Memory B cell (primary cell): ENCODE data around the gene MIAT.

Experiments used
- ATAC-seq: fragments of 150-1000 bp; cut with Tn5 transposase; 2 replicates; pipeline ENCODE4 v1.10.0; 2021; ENCODE audit warnings: low read depth, mild to moderate bottlenecking, moderate library complexity
- DNase-seq, 2 donors: peaks; one replicate each; pipeline ENCODE4 v3.0.0; 2022; ENCODE audit warnings: low spot score in 2 of 2
- H3K27ac Mint-ChIP-seq: one replicate; pipeline ENCODE4 v1.8.0; 2022; ENCODE audit warnings: mild to moderate bottlenecking, moderate library complexity, mixed read lengths
- H3K27me3 Mint-ChIP-seq: one replicate; pipeline ENCODE4 v1.8.0; 2022; ENCODE audit warnings: mixed read lengths
- H3K36me3 Mint-ChIP-seq: one replicate; pipeline ENCODE4 v1.8.0; 2022; ENCODE audit warnings: mild to moderate bottlenecking, mixed read lengths
- H3K4me1 Mint-ChIP-seq: one replicate; pipeline ENCODE4 v1.8.0; 2022; ENCODE audit warnings: mixed read lengths
- H3K4me3 Mint-ChIP-seq: one replicate; pipeline ENCODE4 v1.8.0; 2022; ENCODE audit warnings: mild to moderate bottlenecking, moderate library complexity, mixed read lengths
- H3K9me3 Mint-ChIP-seq: one replicate; pipeline ENCODE4 v1.8.0; 2022; ENCODE audit warnings: mixed read lengths

MIAT gene

DNA sequence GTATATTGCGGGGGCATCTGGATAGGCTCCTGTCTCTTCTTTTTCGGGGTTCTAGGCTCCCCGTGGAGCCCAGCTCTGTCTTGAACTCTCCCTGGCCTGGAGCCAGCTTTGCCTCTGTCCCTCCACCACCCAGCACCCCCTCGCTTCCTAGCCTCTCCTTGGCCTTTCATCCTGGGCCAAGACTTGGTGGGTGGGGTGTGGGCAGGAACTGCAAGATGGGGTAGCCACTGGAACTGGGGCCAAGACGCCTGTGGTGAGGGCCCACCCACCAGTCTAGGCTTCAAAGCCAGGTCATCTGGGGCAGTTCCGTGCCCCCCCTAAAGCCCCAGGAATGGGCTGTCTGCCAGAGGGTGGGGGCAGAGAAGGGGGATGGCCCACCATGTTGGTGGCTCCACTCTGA lies 37.9 kb upstream of the MIAT start:
- Mint-ChIP-seq H3K4me3 (no peak overlapping the region), H3K36me3 (no peaks in the 10 kb centered on the region), H3K27ac (no peak overlapping the region), H3K4me1 (peaks cover 19% of the 10 kb centered on the region), H3K9me3 (peaks cover 4% of the 10 kb centered on the region), H3K27me3 (peaks cover 7% of the 10 kb centered on the region)
- ATAC-seq = no peak
- no peak for DNase-seq

DNA sequence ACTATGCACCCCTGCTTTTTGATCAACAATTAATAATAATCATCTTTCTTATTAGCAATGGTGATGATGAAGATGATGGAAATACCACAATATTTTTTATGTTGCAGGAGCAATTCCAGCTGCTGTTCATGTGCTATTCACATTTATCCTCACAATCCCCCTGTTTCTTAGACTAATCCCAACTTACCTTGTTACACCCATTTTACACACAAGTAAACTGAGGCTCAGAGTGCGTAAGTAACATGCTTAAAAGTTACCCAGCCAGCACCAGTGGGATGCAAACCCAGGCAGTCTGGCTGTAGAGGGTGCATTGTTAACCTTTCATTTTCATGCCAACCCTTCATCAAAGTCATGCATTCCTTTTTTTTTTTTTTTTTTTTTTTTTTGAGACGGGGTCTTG lies 37.2 kb upstream of the MIAT start:
- no peak for ATAC-seq
- Mint-ChIP-seq H3K4me3 (no peak overlapping the region), H3K27ac (no peak overlapping the region)

DNA sequence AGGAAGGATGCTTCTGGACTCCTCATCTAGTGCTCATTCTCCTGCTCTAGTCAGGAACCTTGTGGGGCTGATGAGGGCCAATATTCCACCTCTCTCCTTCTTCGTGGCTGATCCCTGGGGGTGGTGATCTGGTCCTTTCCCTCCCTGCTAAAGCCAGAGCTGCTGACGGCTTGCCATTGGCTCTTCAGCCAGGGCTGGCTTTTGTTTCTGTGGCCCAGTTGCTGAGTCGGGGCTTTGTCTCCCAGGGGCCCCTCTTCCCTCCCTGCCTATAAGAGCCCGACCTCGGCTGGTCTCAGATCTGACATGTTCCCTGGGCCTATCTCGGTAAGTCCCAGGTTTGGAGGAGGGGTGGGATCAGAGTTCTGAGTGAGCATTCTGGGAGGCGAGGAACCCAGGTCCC lies 35.7 kb upstream of the MIAT start, which contains the start of gene CRYBA4:
CRYBA4 (plus strand) TSS at position 301 of the 400 bp plus-strand sequence. CDS start 634 bp downstream, outside the sequence.
- H3K9me3 Mint-ChIP-seq = peaks cover 4% of the 10 kb centered on the region
- peaks cover 7% of the 10 kb centered on the region for H3K27me3 Mint-ChIP-seq
- H3K36me3 Mint-ChIP-seq = no peaks in the 10 kb centered on the region
- ATAC-seq (no peak), DNase-seq (no peak)
- H3K4me3 Mint-ChIP-seq = no peak within 1 kb of the TSS
- H3K4me1 Mint-ChIP-seq = peaks cover 9% of the 10 kb centered on the region
- H3K27ac Mint-ChIP-seq = no peak within 1 kb of the TSS

More for the DNA sequence above, 37.2 kb upstream of the MIAT start:
- Mint-ChIP-seq H3K4me1 (peaks cover 18% of the 10 kb centered on the region), H3K36me3 (no peaks in the 10 kb centered on the region), H3K9me3 (peaks cover 4% of the 10 kb centered on the region), H3K27me3 (peaks cover 7% of the 10 kb centered on the region)
- no peak for DNase-seq

DNA sequence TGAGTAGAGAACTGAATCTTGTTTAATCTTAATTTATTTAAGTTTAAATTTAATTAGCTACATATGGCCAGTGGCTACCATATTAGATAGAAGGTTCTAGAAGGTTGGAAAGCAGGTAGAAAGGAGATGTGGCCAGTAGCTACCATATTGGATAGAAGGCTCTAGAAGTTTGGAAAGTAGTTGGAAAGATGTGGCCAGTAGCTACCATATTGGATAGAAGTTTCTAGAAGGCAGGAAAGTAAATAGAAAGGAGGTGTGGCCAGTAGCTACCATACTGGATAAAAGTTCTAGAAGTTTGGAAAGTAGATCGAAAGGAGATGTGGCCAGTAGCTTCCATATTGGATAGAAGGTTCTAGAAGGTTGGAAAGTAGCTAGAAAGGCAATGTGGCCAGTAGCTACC lies 33.4 kb upstream of the MIAT start:
- H3K4me1 Mint-ChIP-seq = peaks cover 4% of the 10 kb centered on the region
- H3K9me3 Mint-ChIP-seq = peaks cover 4% of the 10 kb centered on the region
- ATAC-seq (no peak), DNase-seq (no peak)
- no peak overlapping the region for H3K27ac Mint-ChIP-seq
- H3K27me3 Mint-ChIP-seq = peaks cover 6% of the 10 kb centered on the region
- no peak overlapping the region for H3K4me3 Mint-ChIP-seq
- H3K36me3 Mint-ChIP-seq = no peaks in the 10 kb centered on the region

DNA sequence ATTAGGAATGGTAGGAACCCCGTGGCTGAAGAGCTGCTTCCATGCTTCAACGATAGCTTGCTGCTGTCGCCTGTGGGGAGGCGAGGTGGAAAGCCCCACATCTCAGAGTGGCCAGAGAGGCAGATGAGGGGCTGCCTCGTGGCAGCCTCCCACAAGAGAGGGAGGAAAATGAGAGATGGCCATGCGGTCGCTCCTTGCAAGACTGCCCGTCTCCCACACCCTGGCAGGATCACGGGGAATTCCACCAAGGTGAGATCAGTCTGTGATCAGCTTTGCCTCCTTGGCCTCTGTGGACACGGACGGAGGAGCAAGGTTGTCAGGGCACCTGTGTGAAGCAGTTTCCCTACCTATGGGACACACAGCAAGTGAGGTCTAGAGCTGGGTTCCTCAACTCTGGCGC lies 32.6 kb upstream of the MIAT start:
- Mint-ChIP-seq H3K4me1 (peaks cover 4% of the 10 kb centered on the region), H3K36me3 (no peaks in the 10 kb centered on the region), H3K9me3 (peaks cover 4% of the 10 kb centered on the region), H3K4me3 (no peak overlapping the region), H3K27me3 (peaks cover 5% of the 10 kb centered on the region), H3K27ac (no peak overlapping the region)
- ATAC-seq = no peak
- no peak for DNase-seq

DNA sequence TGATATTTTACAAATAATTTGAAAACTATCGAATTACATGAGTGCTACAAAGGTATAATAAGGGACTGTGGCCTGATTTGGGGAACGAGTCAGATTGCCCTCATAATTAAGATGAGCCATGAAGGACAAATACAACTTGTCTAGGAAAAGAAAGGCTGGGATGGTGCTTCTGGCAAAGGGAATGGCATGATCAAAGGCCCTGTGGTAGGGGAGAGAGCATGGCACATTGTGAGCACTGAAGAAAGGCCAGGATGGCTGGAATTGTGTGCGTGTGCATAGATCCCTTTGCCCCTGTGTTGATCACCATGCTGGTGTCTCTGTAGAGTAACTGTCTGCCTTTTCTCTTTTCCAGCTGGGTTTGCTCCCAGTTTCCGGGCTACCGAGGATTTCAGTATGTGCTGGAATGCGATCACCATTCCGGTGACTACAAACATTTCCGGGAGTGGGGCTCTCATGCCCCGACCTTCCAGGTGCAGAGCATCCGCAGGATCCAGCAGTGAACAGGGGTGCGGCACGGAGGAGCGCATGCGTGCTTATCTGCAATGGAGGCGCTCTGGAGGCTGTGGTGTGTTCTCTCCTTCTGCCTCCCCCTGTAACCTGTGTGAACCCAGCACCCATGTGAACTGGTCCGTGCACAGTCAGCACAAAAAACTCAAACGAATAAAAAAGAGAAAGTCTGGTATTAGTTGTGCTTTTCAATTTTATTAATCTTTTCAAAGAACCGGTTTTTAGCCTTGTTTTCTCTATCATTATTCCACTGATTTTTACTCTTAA lies 27.2 kb upstream of the MIAT start:
- ATAC-seq (no peak), DNase-seq (no peak)
- no peaks in the 10 kb centered on the region for H3K36me3 Mint-ChIP-seq
- peaks cover 8% of the 10 kb centered on the region for H3K27me3 Mint-ChIP-seq
- H3K9me3 Mint-ChIP-seq = no peaks in the 10 kb centered on the region
- no peak overlapping the region for H3K27ac Mint-ChIP-seq
- peaks cover 4% of the 10 kb centered on the region for H3K4me1 Mint-ChIP-seq
- H3K4me3 Mint-ChIP-seq = no peak overlapping the region

DNA sequence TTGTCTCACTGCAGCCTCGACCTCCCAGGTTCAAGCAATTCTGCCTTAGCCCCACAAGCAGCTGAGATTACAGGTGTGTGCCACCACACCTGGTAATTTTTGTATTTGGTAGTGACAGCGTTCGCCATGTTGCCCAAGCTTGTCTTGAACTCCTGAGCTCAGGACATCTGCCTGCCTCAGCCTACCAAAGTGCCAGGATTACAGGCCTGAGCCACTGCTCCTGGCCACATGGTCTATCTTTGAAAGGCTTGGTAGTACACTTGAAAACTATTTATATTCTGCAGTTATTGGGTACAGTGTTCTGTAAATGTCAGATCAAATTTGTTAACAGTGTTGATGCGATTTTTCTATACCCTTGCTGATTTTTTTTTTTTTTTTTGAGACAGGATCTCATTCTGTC lies 26.1 kb upstream of the MIAT start:
- H3K4me3 Mint-ChIP-seq = no peak overlapping the region
- DNase-seq (no peak), ATAC-seq (no peak)
- peaks cover 4% of the 10 kb centered on the region for H3K4me1 Mint-ChIP-seq
- H3K27me3 Mint-ChIP-seq = peaks cover 8% of the 10 kb centered on the region
- no peaks in the 10 kb centered on the region for H3K9me3 Mint-ChIP-seq
- H3K36me3 Mint-ChIP-seq = no peaks in the 10 kb centered on the region
- H3K27ac Mint-ChIP-seq = no peak overlapping the region

DNA sequence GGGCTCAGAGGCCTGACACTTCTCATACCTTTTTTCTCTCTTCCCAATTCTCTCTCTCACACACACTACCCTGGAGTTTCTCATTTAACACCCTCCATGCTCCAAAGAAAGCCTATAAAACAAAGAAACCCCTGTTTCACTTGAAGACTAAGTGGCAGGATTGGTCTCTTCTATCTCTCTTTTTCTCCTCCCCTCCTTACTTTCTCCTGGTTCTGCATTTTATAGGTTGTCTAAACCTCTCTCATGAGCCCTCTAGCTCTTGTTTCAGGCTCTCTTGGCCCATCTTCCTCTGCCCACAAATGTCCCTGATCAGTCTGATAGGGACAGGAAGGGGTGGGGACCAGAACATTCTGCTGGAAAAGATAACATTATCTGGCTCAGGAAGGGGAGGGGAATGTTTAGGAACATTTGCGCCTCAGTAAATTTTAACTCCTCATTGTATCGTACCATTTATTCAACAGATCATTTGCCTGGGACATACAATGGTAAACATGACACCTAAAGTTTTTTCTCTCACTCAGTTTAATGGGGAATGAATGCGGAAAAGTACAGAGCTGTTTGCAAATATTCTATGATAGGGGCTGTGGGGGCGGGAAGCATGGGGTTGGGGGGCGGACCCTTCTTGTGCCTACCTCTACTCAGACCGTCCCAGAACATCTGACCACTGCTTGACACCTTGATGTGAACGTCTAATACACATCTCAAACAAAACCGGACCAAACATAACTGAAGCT lies 24.8 kb upstream of the MIAT start:
- Mint-ChIP-seq H3K27me3 (peaks cover 8% of the 10 kb centered on the region), H3K36me3 (no peaks in the 10 kb centered on the region), H3K9me3 (no peaks in the 10 kb centered on the region), H3K27ac (no peak overlapping the region), H3K4me3 (no peak overlapping the region), H3K4me1 (peaks cover under 1% of the 10 kb centered on the region)
- DNase-seq (no peak), ATAC-seq (no peak)

DNA sequence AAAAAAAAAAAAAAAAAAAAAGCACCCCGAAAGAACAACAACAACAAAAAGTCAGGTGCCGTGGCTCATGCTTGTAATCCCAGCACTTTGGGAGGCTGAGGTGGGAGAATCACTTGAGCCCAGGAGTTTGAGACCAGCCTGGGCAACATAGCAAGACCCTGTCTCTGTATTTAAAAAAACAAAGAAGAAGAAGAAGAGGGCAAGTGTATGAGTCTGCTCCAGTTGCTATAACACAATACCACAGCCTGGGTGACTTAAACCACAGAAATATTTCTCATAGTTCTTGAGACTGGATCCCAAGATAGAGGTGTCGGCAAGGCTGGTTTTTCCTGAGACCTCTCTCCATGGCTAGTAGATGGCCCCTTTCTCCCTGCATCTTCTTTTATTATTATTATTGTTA lies 23.2 kb upstream of the MIAT start:
- DNase-seq (no peak), ATAC-seq (no peak)
- no peaks in the 10 kb centered on the region for H3K36me3 Mint-ChIP-seq
- no peaks in the 10 kb centered on the region for H3K9me3 Mint-ChIP-seq
- no peak overlapping the region for H3K27ac Mint-ChIP-seq
- H3K27me3 Mint-ChIP-seq = peaks cover 8% of the 10 kb centered on the region
- no peaks in the 10 kb centered on the region for H3K4me1 Mint-ChIP-seq
- H3K4me3 Mint-ChIP-seq = no peak overlapping the region

DNA sequence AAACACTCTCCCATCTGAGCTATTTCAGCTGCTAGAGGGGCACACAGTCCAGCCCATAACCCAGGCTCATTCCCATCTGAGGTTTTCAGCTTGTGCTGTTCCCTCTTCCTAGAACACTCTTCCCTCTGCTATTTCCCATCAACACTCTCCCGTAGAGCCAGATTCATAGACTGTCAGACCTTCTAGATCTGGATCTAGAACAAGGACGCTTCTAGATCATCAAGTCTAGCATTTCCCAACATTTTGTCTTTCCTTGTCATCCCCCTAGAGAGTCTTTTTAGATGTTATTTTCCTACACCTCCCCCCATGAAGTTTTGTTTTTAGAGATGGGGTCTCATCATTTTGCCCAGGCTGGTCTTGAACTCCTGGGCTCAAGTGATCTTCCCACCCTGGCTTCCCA lies 22.3 kb upstream of the MIAT start:
- Mint-ChIP-seq H3K4me1 (no peaks in the 10 kb centered on the region), H3K4me3 (no peak overlapping the region), H3K27ac (no peak overlapping the region), H3K36me3 (no peaks in the 10 kb centered on the region), H3K27me3 (peaks cover 8% of the 10 kb centered on the region), H3K9me3 (no peaks in the 10 kb centered on the region)
- ATAC-seq (no peak), DNase-seq (no peak)

DNA sequence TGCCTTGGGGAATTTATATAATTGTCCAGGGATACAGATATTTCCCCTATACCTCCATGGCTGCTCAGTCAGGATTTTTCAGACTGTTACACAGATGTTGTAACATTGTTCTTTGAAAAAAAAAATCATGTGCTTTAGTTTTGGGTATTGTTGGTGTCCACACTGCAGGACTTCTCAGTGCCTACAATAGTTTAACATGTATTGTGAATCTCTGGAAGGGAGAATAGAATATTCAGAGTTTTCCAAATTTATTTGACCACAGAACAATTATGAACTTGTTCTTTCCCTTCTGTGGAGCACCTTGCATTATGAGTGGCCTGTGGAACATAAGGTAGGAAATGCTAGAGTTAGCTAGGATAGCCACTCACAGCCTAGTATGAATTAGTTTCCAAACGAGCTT lies 21.1 kb upstream of the MIAT start:
- DNase-seq (no peak), ATAC-seq (no peak)
- Mint-ChIP-seq H3K36me3 (no peaks in the 10 kb centered on the region), H3K4me1 (no peaks in the 10 kb centered on the region), H3K4me3 (no peak overlapping the region), H3K9me3 (no peaks in the 10 kb centered on the region), H3K27me3 (peaks cover 8% of the 10 kb centered on the region), H3K27ac (no peak overlapping the region)

DNA sequence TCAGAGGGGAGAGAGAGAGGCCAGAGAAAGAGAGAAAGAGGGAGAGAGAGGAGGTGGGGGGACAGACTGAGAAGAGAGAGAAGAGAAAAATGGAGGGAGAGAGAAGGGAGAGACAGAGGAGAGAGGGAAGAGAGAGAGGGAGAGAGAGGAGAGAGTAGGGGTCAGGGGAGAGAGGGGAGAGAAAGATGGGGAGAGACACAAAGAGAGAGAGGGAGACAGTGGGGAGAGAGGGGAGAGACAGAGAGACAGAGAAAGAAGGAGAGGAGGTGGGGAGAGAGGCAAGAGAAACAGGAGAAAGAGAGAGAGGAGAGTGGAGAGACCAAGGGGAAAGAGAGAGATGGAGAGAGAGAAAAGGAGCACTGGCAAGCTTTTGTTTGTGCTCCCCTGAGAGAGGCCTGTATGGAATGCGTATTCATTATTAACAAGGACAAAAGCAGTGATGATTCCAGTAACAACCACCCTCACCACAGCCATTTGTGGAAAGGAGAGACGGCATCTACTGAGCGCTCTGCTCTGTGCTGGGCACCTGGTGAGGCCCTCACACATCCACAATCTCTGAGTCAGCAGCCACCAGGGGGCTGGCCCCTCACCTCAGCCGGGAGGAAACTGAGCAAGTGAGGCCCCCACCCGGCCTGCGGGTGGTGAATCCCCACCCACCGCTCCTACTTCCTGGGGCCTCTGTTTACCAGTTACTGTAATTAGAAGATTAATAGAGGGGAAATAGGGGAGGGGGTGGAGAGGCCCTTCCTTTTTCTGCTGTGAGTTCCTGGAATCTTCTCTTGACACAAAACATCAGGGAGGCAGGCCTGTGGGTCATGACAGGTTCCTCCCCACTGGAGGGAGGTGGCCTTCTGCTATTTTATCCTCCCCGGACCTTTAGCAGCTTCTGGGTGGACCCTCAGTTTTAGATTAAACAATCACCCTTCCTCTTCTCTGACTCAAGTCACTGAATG lies 14.6 kb upstream of the MIAT start:
- Mint-ChIP-seq H3K4me1 (peaks cover 18% of the 10 kb centered on the region), H3K9me3 (no peaks in the 10 kb centered on the region), H3K36me3 (no peaks in the 10 kb centered on the region), H3K27ac (peak overlapping the region; percentile 8), H3K27me3 (peaks cover 10% of the 10 kb centered on the region), H3K4me3 (no peak overlapping the region)
- ATAC-seq (peak; percentile 36), DNase-seq (no peak)

DNA sequence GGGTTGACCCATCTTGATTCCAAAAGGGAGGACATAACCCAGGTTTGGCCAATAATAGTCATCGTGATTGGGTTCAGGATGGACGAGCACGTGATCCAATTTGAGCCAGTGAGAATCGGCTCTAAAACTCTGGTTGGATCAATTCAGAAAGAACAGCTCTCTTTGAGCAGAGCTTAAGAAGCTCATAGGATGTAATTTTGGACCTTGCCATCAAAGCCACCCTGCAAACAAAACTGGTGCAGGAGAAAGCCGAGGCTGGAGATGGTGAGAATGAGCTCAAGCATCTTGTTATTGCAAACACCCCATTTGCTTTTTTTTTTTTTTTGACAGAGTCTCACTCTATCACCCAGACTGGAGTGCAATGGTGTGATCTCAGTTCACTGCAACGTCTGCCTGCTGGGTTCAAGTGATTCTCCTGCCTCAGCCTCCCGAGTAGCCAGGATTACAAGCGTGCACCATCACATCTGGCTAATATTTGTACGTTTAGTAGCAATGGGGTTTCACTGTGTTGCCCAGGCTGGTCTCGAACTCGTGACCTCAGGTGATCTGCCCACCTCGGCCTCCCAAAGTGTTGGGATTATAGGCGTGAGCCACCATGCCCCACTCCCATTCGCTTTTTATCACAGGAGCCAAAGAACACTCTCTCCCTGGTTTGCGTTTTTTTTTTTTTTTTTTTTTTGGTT lies 13.8 kb upstream of the MIAT start:
- H3K27ac Mint-ChIP-seq = no peak overlapping the region
- peaks cover 18% of the 10 kb centered on the region for H3K4me1 Mint-ChIP-seq
- H3K9me3 Mint-ChIP-seq = no peaks in the 10 kb centered on the region
- ATAC-seq (no peak), DNase-seq (no peak)
- H3K4me3 Mint-ChIP-seq = no peak overlapping the region
- peaks cover 12% of the 10 kb centered on the region for H3K27me3 Mint-ChIP-seq
- H3K36me3 Mint-ChIP-seq = no peaks in the 10 kb centered on the region
